HCEC 1CT (cell line): Measurements from ENCODE around the gene PRPF38B.

ENCODE experiments used
- DNase-seq: peaks from one replicate; pipeline ENCODE4 v3.0.0-alpha.2; 2017

The PRPF38B gene

GRCh38 chr1:108719656-108720435 lies 27.7 kb downstream of the PRPF38B start:
- peak; percentile 81 for DNase-seq

- DNase-seq: peak; percentile 30
Observed at GRCh38 chr1:108722292-108722691, 30.2 kb downstream of the PRPF38B start.

- DNase-seq: no peak
Observed at GRCh38 chr1:108725906-108726305, 33.8 kb downstream of the PRPF38B start.

- no peak for DNase-seq
Observed at GRCh38 chr1:108728327-108728923, 36.3 kb downstream of the PRPF38B start.

- DNase-seq: no peak
Observed at GRCh38 chr1:108729481-108729880, 37.4 kb downstream of the PRPF38B start.

DNA sequence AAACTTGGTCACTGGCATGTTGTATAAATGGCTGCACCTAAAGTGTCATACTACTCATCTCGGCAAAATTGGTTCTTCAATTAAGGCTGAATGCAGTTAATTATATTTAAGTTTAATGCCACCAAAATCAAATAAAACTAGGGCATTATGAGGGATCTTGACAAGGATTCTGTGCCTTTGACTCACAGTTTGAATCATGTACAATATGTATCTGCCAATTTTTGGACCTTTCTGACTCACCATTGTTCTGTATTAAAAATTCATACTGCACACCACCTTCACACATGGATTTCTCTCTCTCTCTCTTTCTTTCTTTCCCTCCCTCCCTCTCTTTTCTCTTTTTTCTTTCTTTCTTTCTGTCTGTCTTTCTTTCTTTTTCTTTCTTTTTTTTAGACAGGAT lies 40.3 kb downstream of the PRPF38B start:
- peak; percentile 55 for DNase-seq

DNA sequence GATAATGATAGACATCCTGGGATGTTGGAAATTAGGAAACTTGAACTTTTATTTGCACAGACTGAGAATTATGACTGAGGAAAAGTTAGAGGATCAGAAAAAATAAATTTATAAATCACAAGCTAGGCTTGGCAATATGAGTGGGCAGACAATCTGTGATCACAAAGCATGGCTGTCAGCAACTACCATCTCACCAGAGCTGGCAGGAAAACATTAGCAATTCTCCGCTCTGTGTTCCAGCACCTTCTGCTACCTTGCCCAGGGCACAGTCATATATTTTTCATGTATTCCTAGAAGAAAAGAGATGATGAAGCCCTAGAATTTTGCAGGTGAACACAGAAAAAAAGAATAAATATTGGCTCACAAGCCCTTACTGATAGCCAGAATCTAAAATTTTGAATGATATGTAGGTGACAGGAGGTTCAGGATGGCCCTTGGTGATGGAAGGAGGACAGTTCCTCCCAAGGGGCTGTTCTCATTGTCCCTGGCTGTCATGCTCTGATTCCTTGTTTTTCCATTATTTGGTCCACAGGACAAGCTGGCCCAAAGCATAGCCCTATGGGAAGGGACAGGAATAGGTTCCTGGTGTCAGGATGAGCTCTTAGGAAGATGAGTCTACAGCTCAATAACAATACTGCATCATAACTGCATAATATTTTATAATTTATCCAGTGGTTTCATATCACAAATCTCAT lies 42.2 kb downstream of the PRPF38B start:
- DNase-seq: no peak

DNA sequence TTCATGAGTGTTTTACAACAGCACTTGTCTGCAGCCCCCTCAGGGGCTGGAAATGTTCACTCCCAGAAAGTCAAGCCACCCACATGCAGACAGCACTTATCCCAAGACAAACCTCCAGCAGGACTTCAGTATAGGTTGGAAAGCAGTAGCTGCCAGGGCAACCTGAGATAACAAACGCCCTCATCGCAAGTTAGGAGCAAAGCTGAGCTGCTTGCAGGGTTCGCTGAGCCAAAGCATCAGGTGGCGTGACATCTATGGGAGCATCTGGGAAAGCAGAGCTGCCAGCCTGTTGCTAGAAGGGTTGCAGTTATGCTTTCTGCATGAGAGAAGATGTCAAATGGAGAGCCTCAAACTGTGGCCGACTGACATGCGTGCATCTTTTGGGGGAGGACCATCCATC lies 50.1 kb downstream of the PRPF38B start:
- DNase-seq: no peak

- DNase-seq: no peak
Observed at GRCh38 chr1:108745980-108746381, 53.9 kb downstream of the PRPF38B start.

DNA sequence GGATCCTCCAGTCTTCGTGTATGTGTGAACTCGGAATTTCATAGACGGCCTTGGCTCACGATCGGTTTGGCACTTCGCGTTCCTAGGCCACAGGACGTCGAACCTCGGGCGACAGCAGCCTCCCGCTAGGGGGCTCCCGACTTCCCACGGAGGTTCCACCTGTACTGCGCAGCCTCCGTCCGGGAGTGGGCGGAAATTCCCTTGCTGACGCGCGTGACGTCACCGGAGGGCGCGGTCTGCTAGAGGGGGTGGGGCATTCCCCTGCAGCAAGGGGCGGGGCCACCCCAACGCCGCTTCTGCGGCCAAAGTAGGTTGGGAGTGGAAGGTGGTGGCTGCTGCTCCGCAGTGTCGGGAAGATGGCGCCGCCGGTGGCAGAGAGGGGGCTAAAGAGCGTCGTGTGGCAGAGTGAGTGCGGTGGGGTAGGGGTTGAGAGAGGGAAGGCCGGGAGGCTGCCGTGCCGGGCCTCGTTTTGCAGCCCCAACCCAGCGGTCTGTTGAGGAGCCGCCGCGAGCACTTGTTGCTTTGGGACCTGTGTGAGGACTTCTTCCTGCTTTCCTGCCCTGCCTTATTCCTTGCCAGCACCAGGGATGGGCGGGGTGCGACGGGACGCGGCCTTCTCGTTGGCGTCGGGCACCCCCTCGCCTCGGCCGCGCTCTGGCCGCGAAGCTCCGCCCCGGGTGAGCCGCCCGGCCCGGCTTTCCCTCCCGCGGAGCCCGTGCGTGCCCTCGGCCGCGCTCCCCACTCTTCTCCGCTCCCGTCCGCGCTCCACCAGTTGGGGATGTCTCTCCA lies 54.5 kb downstream of the PRPF38B start, which contains the start of gene STXBP3:
STXBP3 (plus strand) TSS at position 293 of the 789 bp plus-strand sequence; CDS start at position 357, 64 bp downstream.
- peak; percentile 95 for DNase-seq

DNA sequence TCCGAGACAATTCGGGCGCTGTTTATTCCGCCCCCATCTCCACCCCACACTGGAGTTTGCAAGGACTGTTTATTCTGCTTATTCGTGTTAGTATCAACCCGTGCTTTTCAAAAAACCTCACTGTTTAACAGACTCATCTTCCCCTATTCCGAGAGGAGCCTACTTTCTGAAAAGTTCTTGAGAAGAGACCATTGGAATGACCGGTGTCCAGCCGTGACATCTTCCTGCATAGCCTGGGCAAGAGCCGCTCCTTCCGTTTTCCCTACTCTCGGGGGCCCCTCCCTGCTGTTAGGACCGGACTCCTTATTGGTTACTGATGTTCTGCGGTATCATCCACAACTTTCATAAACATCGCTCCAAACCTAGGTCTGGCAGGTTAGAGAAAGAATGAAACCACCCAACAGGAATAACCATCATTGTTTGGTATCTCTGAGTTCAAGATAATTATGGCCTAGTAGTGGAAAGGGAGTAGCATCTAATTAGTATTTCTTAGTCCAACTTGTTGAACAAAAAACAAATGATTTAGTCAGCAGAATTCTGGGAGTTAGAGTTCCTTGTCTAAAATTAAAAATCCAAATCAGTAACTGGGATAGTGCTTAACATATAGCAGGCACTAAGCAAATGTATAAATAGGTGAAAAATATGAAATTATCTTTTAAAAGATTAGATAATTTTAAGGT lies 55.2 kb downstream of the PRPF38B start:
- peak; percentile 86 for DNase-seq

DNA sequence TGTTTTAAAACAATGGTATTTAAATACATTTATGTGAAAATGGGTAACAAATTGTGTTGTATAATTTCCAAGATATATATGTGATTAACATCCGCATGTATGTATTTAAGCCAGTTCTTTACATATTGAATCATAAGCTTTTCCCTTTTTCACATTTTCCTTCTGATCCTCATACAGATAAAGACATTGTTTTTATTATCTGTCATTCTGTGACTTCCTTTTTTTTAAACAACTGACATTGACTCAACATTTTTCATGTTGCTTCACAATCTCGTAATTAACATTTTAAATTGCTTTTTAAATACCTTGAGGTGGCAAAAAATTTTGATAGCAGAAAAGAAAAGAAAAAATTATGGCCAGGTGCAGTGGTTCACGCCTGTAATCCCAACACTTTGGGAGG lies 55.8 kb downstream of the PRPF38B start:
- DNase-seq: no peak

GRCh38 chr1:108749081-108749480 lies 57.0 kb downstream of the PRPF38B start:
- no peak for DNase-seq

DNA sequence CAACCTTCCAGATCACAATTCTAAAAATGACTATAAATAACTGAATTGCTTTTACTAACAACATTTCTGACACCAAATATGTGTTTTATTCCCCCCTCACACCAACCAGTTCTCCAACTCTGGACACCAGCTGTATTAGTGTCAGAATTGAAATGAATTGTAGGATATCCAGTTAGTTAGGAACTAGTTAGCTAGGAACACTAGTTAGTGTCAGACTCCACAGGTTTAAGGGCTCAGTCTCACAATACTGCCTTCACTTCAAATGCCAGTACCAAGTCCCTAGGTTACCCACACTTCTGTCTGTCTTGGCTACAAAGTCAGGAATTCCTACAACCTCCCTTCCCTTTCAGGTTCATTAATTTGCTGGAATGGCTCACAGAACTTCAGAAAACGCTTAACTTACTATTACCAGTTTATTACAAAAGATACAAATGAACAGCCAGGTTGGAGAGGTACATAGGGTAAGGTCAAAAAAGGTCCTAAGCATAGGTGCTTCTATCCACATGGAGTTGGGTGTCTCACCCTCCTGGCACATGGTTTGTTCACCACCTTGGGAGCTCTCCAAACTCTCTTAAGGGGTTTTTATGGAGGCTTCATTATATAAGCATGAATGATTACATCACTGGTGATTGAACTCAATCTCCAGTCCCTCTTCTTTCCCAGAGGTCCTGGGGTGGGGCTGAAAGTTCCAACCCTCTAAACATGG lies 58.5 kb downstream of the PRPF38B start:
- no peak for DNase-seq
